GM23338 (cell line): Measurements from ENCODE around the gene SHOC1. TPM values are rescaled to one million over a fixed set of nuclear protein-coding genes. Genes with fewer than 3 reads are reported as not detected.

Source experiments
- ATAC-seq: fragments of 200-7000 bp; cut with Tn5 transposase; 3 replicates; pipeline ENCODE4 v1.9.1; 2020
- DNase-seq: peaks from one replicate; pipeline ENCODE4 v3.0.0-alpha.2; 2015; ENCODE audit warnings: low spot score
- H2AFZ ChIP-seq: fragments of 200-600 bp; sonication (generic); 2 replicates; pipeline ENCODE4 v1.8.0; 2016; ENCODE audit warnings: antibody characterized with exemption, mild to moderate bottlenecking, moderate library complexity
- H3F3A ChIP-seq: fragments of 200-600 bp; sonication (generic); replicated peaks from 2 replicates; pipeline ENCODE4 v1.8.0; 2017; ENCODE audit warnings: antibody characterized with exemption, mixed run types, low read depth
- H3K27ac ChIP-seq: fragments of 200-600 bp; sonication (generic); 2 replicates; pipeline ENCODE4 v1.6.1; 2016; ENCODE audit warnings: low read depth
- H3K27me3 ChIP-seq: fragments of 200-600 bp; sonication (generic); 2 replicates; pipeline ENCODE4 v1.8.0; 2016; ENCODE audit warnings: mild to moderate bottlenecking, mixed run types, moderate library complexity; ENCODE audit not compliant: insufficient read depth
- H3K36me3 ChIP-seq: fragments of 200-600 bp; sonication (generic); 2 replicates; pipeline ENCODE4 v1.8.0; 2016; ENCODE audit warnings: mild to moderate bottlenecking; ENCODE audit not compliant: insufficient read depth
- H3K4me1 ChIP-seq: fragments of 200-600 bp; sonication (generic); 2 replicates; pipeline ENCODE4 v1.8.0; 2016; ENCODE audit warnings: mild to moderate bottlenecking, moderate library complexity; ENCODE audit not compliant: insufficient read depth
- H3K4me2 ChIP-seq: fragments of 200-600 bp; sonication (generic); 2 replicates; pipeline ENCODE4 v1.7.1; 2017; ENCODE audit warnings: mixed run types
- H3K4me3 ChIP-seq: fragments of 200-600 bp; sonication (generic); 2 replicates; pipeline ENCODE4 v1.6.1; 2016; ENCODE audit warnings: mixed run types
- H3K79me2 ChIP-seq: fragments of 200-600 bp; sonication (generic); replicated peaks from 2 replicates; pipeline ENCODE4 v1.8.0; 2017; ENCODE audit warnings: mild to moderate bottlenecking; ENCODE audit not compliant: insufficient read depth
- H3K9me2 ChIP-seq: fragments of 200-600 bp; sonication (generic); 2 replicates; pipeline ENCODE4 v1.8.0; 2017; ENCODE audit not compliant: insufficient read depth
- H4K20me1 ChIP-seq: fragments of 200-600 bp; sonication (generic); replicated peaks from 2 replicates; pipeline ENCODE4 v1.8.0; 2017; ENCODE audit warnings: mild to moderate bottlenecking; ENCODE audit not compliant: insufficient read depth
- H3K27ac Mint-ChIP-seq: 2 replicates; pipeline ENCODE4 v1.8.0; 2020; ENCODE audit warnings: inconsistent platforms, mild to moderate bottlenecking, moderate library complexity, mixed read lengths
- H3K27me3 Mint-ChIP-seq: 3 replicates; pipeline ENCODE4 v1.8.0; 2022; ENCODE audit warnings: low read depth, mild to moderate bottlenecking, moderate library complexity, mixed read lengths, inconsistent platforms; ENCODE audit not compliant: insufficient read depth, poor library complexity
- H3K36me3 Mint-ChIP-seq: 3 replicates; pipeline ENCODE4 v1.8.0; 2021; ENCODE audit warnings: low read depth, mild to moderate bottlenecking, inconsistent platforms, moderate library complexity, mixed read lengths
- H3K4me1 Mint-ChIP-seq: 3 replicates; pipeline ENCODE4 v1.8.0; 2020; ENCODE audit warnings: mild to moderate bottlenecking, inconsistent platforms, mixed read lengths
- H3K4me3 Mint-ChIP-seq: 3 replicates; pipeline ENCODE4 v1.8.0; 2021; ENCODE audit warnings: moderate library complexity, mild to moderate bottlenecking, inconsistent platforms, mixed read lengths
- H3K9me3 Mint-ChIP-seq: 3 replicates; pipeline ENCODE4 v1.8.0; 2020; ENCODE audit warnings: moderate library complexity, mild to moderate bottlenecking, inconsistent platforms, mixed read lengths
- CREB1 ChIP-seq: fragments of 250-450 bp; sonication (Bioruptor Pico); IDR thresholded peaks from 2 replicates; pipeline ENCODE4 v1.5.0; 2020; ENCODE audit warnings: low read depth, mild to moderate bottlenecking, moderate library complexity
- CTCF ChIP-seq, 2 experiments: fragments of 200-600 bp in 1 of 2; sonication (generic) in 1 of 2; conservative IDR thresholded peaks; 2 replicates each; pipeline versions ENCODE4 v1.5.1 to v1.6.1; 2016 to 2017; ENCODE audit warnings: antibody characterized with exemption in 2 of 2, low read depth in 2 of 2, mild to moderate bottlenecking in 2 of 2, moderate library complexity in 1 of 2
- EZH2phosphoT487 ChIP-seq: fragments of 200-600 bp; sonication (generic); IDR thresholded peaks from one replicate; pipeline ENCODE4 v1.8.1; 2018; ENCODE audit warnings: antibody characterized with exemption; ENCODE audit not compliant: unreplicated experiment
- JUNB ChIP-seq: IDR thresholded peaks from one replicate; pipeline ENCODE4 v1.6.1; 2016; ENCODE audit warnings: antibody characterized with exemption; ENCODE audit not compliant: unreplicated experiment
- POLR2AphosphoS5 ChIP-seq: IDR thresholded peaks from 2 replicates; pipeline ENCODE4 v1.6.1; 2016; ENCODE audit warnings: antibody characterized with exemption, low read depth
- ZNF114 ChIP-seq: fragments of 250-450 bp; sonication (Bioruptor Pico); IDR thresholded peaks from 2 replicates; pipeline ENCODE4 v1.5.0; 2020; ENCODE audit warnings: mild to moderate bottlenecking, moderate library complexity
- ZNF331 ChIP-seq: fragments of 250-450 bp; sonication (Bioruptor Pico); IDR thresholded peaks from 2 replicates; pipeline ENCODE4 v1.5.0; 2020; ENCODE audit warnings: low read depth, mild to moderate bottlenecking, moderate library complexity
- ZNF462 ChIP-seq: fragments of 250-450 bp; sonication (Bioruptor Pico); IDR thresholded peaks from 2 replicates; pipeline ENCODE4 v1.5.0; 2020; ENCODE audit warnings: mild to moderate bottlenecking, moderate library complexity
- polyA plus RNA-seq: library from polyadenylated mRNA; unstranded; fragments of >200 nt; fragmentation: Nextera tagmentation; extraction: Ambion mirVana; gene quantifications from 2 replicates; pipeline ENCODE4 v1.2.1, GENCODE V29; 2016
- total RNA-seq: library from RNA; depleted of rRNA; stranded (reverse); fragments of >200 nt; shearing (Covaris generic); gene quantifications from 2 replicates; pipeline ENCODE4 v1.2.3, GENCODE V29; 2014

SHOC1 gene
- total and polyA plus RNA-seq, 2 experiments from 2014 or later = 0.39 TPM; not detected in 1

GRCh38 chr9:111806259-111806658 lies 11.5 kb upstream of the SHOC1 start (continued):
- no peak for TF ChIP-seq ZNF462 (CRISPR knock-in tag)

- H4K20me1 ChIP-seq = no peaks in the 10 kb centered on the region
- no peaks in the 10 kb centered on the region for H3K4me1 ChIP-seq
- no peak overlapping the region for H3K27ac Mint-ChIP-seq
- H3F3A ChIP-seq = no peaks in the 10 kb centered on the region
- H3K4me2 ChIP-seq = no peak overlapping the region
- H3K4me3 ChIP-seq = no peak overlapping the region
- no peak overlapping the region for H3K27ac ChIP-seq
- H3K4me3 Mint-ChIP-seq = no peak overlapping the region
- ATAC-seq (no peak), DNase-seq (no peak)
- no peaks in the 10 kb centered on the region for H3K36me3 ChIP-seq
- no peaks in the 10 kb centered on the region for H3K27me3 ChIP-seq
- H3K36me3 Mint-ChIP-seq = no peaks in the 10 kb centered on the region
- H3K4me1 Mint-ChIP-seq = peaks cover 3% of the 10 kb centered on the region; the same call in 1 of the 3 replicates
- no peak overlapping the region for H2AFZ ChIP-seq
- H3K9me3 Mint-ChIP-seq = no peaks in the 10 kb centered on the region
- H3K79me2 ChIP-seq = no peaks in the 10 kb centered on the region
- H3K9me2 ChIP-seq = no peaks in the 10 kb centered on the region
- peaks cover 1% of the 10 kb centered on the region for H3K27me3 Mint-ChIP-seq
- TF ChIP-seq ZNF331 (CRISPR knock-in tag) (no peak), ZNF114 (CRISPR knock-in tag) (no peak), CTCF (conservative IDR thresholded peaks at IDR 0.05; ENCODE audit: low read depth in 2 of 2) (no peak), EZH2phosphoT487 (no peak), POLR2AphosphoS5 (no peak), ZNF462 (CRISPR knock-in tag) (no peak), CREB1 (CRISPR knock-in tag) (no peak), JUNB (no peak)
Measured at GRCh38 chr9:111805830-111806241, 11.1 kb upstream of the SHOC1 start.
